ENCODE results near the gene NOX4. TPM values are rescaled to one million over a fixed set of nuclear protein-coding genes. Genes with fewer than 3 reads are reported as not detected.

The NOX4 gene
- total and polyA plus RNA-seq, 2 of the 8 experiments (the other 6 are each of a cell fraction or from before 2014, with no cell fraction given) = 2.0 to 2.3 TPM

DNA sequence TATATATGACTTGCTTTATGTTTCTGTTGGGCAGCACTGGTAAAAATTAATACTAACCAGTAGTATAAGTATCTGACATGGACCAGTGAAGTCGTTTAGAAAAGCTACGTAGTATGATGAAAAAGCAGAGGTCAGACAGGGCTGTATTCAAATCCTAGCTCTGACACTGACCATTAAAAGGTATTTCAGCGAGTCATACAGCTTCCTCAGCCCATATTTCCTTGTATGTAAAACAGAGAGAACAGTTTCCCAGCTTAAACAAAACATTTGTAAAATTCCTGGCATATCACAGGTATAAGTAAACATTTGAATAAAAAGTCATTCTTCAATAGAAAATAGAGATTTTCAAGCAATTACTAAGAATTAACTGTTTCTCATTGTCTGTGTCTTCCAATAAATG lies 4.2 kb downstream of the NOX4 start:
- DNase-seq (ENCODE audit: low read depth in 1 of 2, low spot score in 2 of 2) (no peak), FAIRE-seq (no peak)
- H3K4me3 ChIP-seq (ENCODE audit: extremely low read depth in 1 of 4, insufficient read depth in 2 of 4, low read depth in 3 of 4, low read length in 4 of 4) = no peak overlapping the region
- H3K18ac ChIP-seq (ENCODE audit: extremely low read depth, low read length) = no peak overlapping the region
- WGBS, 2 experiments (ENCODE audit: extremely low coverage in 1 of 2, insufficient coverage in 1 of 2, insufficient read length in 1 of 2, insufficient replicate concordance in 2 of 2, low coverage in 1 of 2, low lambda C conversion rate in 2 of 2, missing lambda C conversion rate in 1 of 2) = 89% methylated on average over 3 of the region's 3 CpGs; no CpG with 5 or more reads in 1 of the 2 experiments
- no peak overlapping the region for H4K91ac ChIP-seq (replicated peaks; ENCODE audit: insufficient read length, low read length)
- no peak overlapping the region for H2BK20ac ChIP-seq (ENCODE audit: low read length)
- no peak overlapping the region for H2AFZ ChIP-seq (ENCODE audit: low read length)
- H3K9me3 ChIP-seq (ENCODE audit: insufficient read depth in 2 of 2, low read depth in 1 of 2, low read length in 1 of 2) = no peaks in the 10 kb centered on the region
- peak overlapping the region in 1 of 4 experiments; percentile 34; a peak in 1 of 7 replicates for H3K9ac ChIP-seq (replicated peaks in 1 of 4; ENCODE audit: extremely low read depth in 1 of 4, low read depth in 3 of 4, low read length in 3 of 4)
- no peaks in the 10 kb centered on the region for H4K20me1 ChIP-seq (replicated peaks in 1 of 2; ENCODE audit: control insufficient read depth in 1 of 2, insufficient read depth in 2 of 2, low read length in 2 of 2)
- H3K23ac ChIP-seq (ENCODE audit: insufficient read length) = no peak overlapping the region
- peaks cover 4% of the 10 kb centered on the region; the same call in 1 of the 2 replicates for H3K23me2 ChIP-seq (ENCODE audit: low read depth, low read length)
- TF ChIP-seq BRCA1 (IDR thresholded peaks at IDR 0.05; ENCODE audit: low read depth, low read length) = no peak
- TF ChIP-seq, protein P1, sequence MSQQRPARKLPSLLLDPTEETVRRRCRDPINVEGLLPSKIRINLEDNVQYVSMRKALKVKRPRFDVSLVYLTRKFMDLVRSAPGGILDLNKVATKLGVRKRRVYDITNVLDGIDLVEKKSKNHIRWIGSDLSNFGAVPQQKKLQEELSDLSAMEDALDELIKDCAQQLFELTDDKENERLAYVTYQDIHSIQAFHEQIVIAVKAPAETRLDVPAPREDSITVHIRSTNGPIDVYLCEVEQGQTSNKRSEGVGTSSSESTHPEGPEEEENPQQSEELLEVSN (IDR thresholded peaks at IDR 0.05) = no peak
- no peak for TF ChIP-seq SIRT6 (IDR thresholded peaks at IDR 0.05; ENCODE audit: low read length)
- TF ChIP-seq SRF (IDR thresholded peaks at IDR 0.05; ENCODE audit: low read depth, low read length) = no peak
- no peak for TF ChIP-seq CREB1 (IDR thresholded peaks at IDR 0.05)
- TF ChIP-seq, protein P2, sequence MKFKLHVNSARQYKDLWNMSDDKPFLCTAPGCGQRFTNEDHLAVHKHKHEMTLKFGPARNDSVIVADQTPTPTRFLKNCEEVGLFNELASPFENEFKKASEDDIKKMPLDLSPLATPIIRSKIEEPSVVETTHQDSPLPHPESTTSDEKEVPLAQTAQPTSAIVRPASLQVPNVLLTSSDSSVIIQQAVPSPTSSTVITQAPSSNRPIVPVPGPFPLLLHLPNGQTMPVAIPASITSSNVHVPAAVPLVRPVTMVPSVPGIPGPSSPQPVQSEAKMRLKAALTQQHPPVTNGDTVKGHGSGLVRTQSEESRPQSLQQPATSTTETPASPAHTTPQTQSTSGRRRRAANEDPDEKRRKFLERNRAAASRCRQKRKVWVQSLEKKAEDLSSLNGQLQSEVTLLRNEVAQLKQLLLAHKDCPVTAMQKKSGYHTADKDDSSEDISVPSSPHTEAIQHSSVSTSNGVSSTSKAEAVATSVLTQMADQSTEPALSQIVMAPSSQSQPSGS (IDR thresholded peaks at IDR 0.05; ENCODE audit: low read length) = no peak
- TF ChIP-seq BCL11A (IDR thresholded peaks at IDR 0.05; ENCODE audit: low read depth in 2 of 2, low read length in 2 of 2) = no peak
- no peak for TF ChIP-seq EGR1 (IDR thresholded peaks at IDR 0.05; ENCODE audit: borderline replicate concordance, low read depth, low read length)
- no peak for TF ChIP-seq CBX8 (IDR thresholded peaks at IDR 0.05; ENCODE audit: borderline replicate concordance, low read depth, low read length)
- TF ChIP-seq CTBP2 (IDR thresholded peaks at IDR 0.05; ENCODE audit: borderline replicate concordance, insufficient read depth, insufficient read length, low read length) = no peak
- no peak for TF ChIP-seq HDAC6 (IDR thresholded peaks at IDR 0.05; ENCODE audit: low read depth, low read length)
- no peak for TF ChIP-seq SP2 (IDR thresholded peaks at IDR 0.05; ENCODE audit: low read length)
- no peaks in the 10 kb centered on the region for H3K79me1 ChIP-seq (ENCODE audit: low read depth, low read length)
- no peak overlapping the region for H3K14ac ChIP-seq (ENCODE audit: insufficient read length)
- H4K8ac ChIP-seq (ENCODE audit: extremely low read depth, insufficient read depth, low read length) = no peak overlapping the region
- H3K4me2 ChIP-seq (ENCODE audit: insufficient read depth in 1 of 2, low read depth in 2 of 2, low read length in 2 of 2) = no peak overlapping the region
- H2AK5ac ChIP-seq (ENCODE audit: low read depth, low read length) = no peak overlapping the region
- CTCF ChIA-PET (ENCODE audit: partially characterized antibody) = no interaction called here
- no peak overlapping the region for H4K5ac ChIP-seq (ENCODE audit: insufficient read length, low read depth, low read length)
- no peak overlapping the region for H3K4ac ChIP-seq (replicated peaks; ENCODE audit: insufficient read length, low read depth, low read length)
- no peak overlapping the region for H3K27ac ChIP-seq (ENCODE audit: low read depth, low read length)
- H2BK5ac ChIP-seq (ENCODE audit: low read depth, low read length) = no peak overlapping the region
- no peaks in the 10 kb centered on the region for H3K36me3 ChIP-seq (ENCODE audit: control insufficient read depth in 2 of 4, insufficient read depth in 4 of 4, low read length in 3 of 4)
- no peak overlapping the region for H2BK12ac ChIP-seq (ENCODE audit: low read depth, low read length)
- no peak overlapping the region for H2BK15ac ChIP-seq (ENCODE audit: low read length)
- H3K79me2 ChIP-seq (ENCODE audit: control insufficient read depth in 1 of 2, insufficient read depth in 2 of 2, low read length in 2 of 2) = no peaks in the 10 kb centered on the region
- POLR2A ChIA-PET (ENCODE audit: partially characterized antibody) = no interaction called here
- no peak overlapping the region for H3K56ac ChIP-seq (replicated peaks; ENCODE audit: insufficient read length, low read depth, low read length)
- H3K4me1 ChIP-seq (replicated peaks in 1 of 4; ENCODE audit: control insufficient read depth in 3 of 4, insufficient read depth in 4 of 4, low read length in 3 of 4) = peaks cover 0 to 5% (median 1%) of the 10 kb centered on the region in 4 experiments; a peak in 3 of 7 replicates
- H3K27me3 ChIP-seq (replicated peaks in 1 of 4; ENCODE audit: control insufficient read depth in 3 of 4, extremely low read depth in 1 of 4, insufficient read depth in 3 of 4, low read length in 3 of 4) = no peaks in the 10 kb centered on the region
- H2BK120ac ChIP-seq (replicated peaks; ENCODE audit: low read depth, low read length) = no peak overlapping the region

All from H1 (cell line).